ENCODE measurements around the gene AKR1C8. TPM values are rescaled to one million over a fixed set of nuclear protein-coding genes. Genes with fewer than 3 reads are reported as not detected.

The AKR1C8 gene
- total and polyA plus RNA-seq, 10 of the 15 experiments (the other 5 are each of a cell fraction or from before 2014, with no cell fraction given): 0.18 TPM; not detected in 9

GRCh38 chr10:5194431-5194830 is 9.5 kb upstream of the AKR1C8 start (continued):
- no peak for TF ChIP-seq HSF1 (IDR thresholded peaks at IDR 0.05; ENCODE audit: low read depth, low read length)
- no peak for TF ChIP-seq E4F1 (IDR thresholded peaks at IDR 0.05; ENCODE audit: borderline replicate concordance, partially characterized antibody)

- Histone ChIP-seq H2AFZ (ENCODE audit: control insufficient read depth, low read depth, low read length) (no peak overlapping the region), H3K4me2 (ENCODE audit: control insufficient read depth, insufficient read depth) (no peak overlapping the region), H3K27ac (ENCODE audit: control insufficient read depth, insufficient read depth) (no peak overlapping the region), H3K36me3 (ENCODE audit: control insufficient read depth in 2 of 2, insufficient read depth in 2 of 2, low read length in 1 of 2) (no peaks in the 10 kb centered on the region), H3K9ac (ENCODE audit: control insufficient read depth, insufficient read depth, low read length) (no peak overlapping the region), H3K4me1 (ENCODE audit: control insufficient read depth, insufficient read depth, low read length) (no peaks in the 10 kb centered on the region), H3K79me2 (ENCODE audit: control insufficient read depth, insufficient read depth, low read length) (no peaks in the 10 kb centered on the region), H3K4me3 (no peak overlapping the region), H3K27me3 (replicated peaks in 1 of 2; ENCODE audit: control insufficient read depth in 2 of 2, insufficient read depth in 2 of 2, low read length in 1 of 2) (no peaks in the 10 kb centered on the region), H3K9me3 (replicated peaks; ENCODE audit: control insufficient read depth, insufficient read depth, low read length) (no peaks in the 10 kb centered on the region), H4K20me1 (ENCODE audit: control insufficient read depth, insufficient read depth) (no peaks in the 10 kb centered on the region)
- POLR2A ChIA-PET: no interaction called here
- RAD21 ChIA-PET (ENCODE audit: unreplicated experiment): no interaction called here
- BruUV-seq (replicated peaks): no TSS peak
- CTCF ChIA-PET: no interaction called here
- no peak for ATAC-seq
- WGBS (ENCODE audit: insufficient coverage, insufficient replicate concordance, low lambda C conversion rate, missing lambda C conversion rate): 46% methylated on average over 2 of the region's 2 CpGs
- no peak for TF ChIP-seq POU2F2 (IDR thresholded peaks at IDR 0.05; ENCODE audit: borderline replicate concordance, low read depth, low read length)
- TF ChIP-seq MYB (IDR thresholded peaks at IDR 0.05; ENCODE audit: borderline replicate concordance, low read depth, low read length): no peak
- no peak for TF ChIP-seq NFYB (IDR thresholded peaks at IDR 0.05; ENCODE audit: insufficient read depth, low read depth, low read length)
- no peak for TF ChIP-seq ASH2L (IDR thresholded peaks at IDR 0.05; ENCODE audit: borderline replicate concordance, low read depth)
- TF ChIP-seq MTA2 (IDR thresholded peaks at IDR 0.05; ENCODE audit: low read depth): no peak
- no peak for TF ChIP-seq SREBF2 (IDR thresholded peaks at IDR 0.05; ENCODE audit: low read length)
- TF ChIP-seq SIN3A (IDR thresholded peaks at IDR 0.05; ENCODE audit: low read depth, low read length): no peak
- TF ChIP-seq CBX5 (IDR thresholded peaks at IDR 0.05; ENCODE audit: low read depth): no peak
- no peak for TF ChIP-seq ZBTB33 (IDR thresholded peaks at IDR 0.05)
- TF ChIP-seq RAD21 (IDR thresholded peaks at IDR 0.05; ENCODE audit: insufficient read depth, low read depth, low read length): no peak
- no peak for TF ChIP-seq BCL11A (IDR thresholded peaks at IDR 0.05; ENCODE audit: low read depth, low read length)
- no peak for TF ChIP-seq SMAD5 (IDR thresholded peaks at IDR 0.05; ENCODE audit: low read depth)
- DNase-seq (ENCODE audit: low read depth, low spot score): no peak
- SMC1A ChIA-PET (ENCODE audit: uncharacterized antibody, unreplicated experiment): no interaction called here
- intact Hi-C loops (cut with micrococcal nuclease; ENCODE audit: unreplicated experiment): no loop called here
- FAIRE-seq: no peak
- in situ Hi-C loops (cut with MboI): no loop called here
Observed at GRCh38 chr10:5188358-5188757, 3.4 kb upstream of the AKR1C8 start.

All from GM12878 (cell line).